Ureter (tissue), 1 donor: ENCODE measurements around the gene THOC7. TPM values are rescaled to one million over a fixed set of nuclear protein-coding genes. Genes with fewer than 3 reads are reported as not detected.

Experiments
- DNase-seq: peaks from one replicate; pipeline ENCODE4 v3.0.0-alpha.2; 2020; ENCODE audit warnings: low spot score
- total RNA-seq: library from RNA; stranded (reverse); gene quantifications from one replicate; pipeline ENCODE4 v1.2.4, GENCODE V29; 2023
- donor health status: DM: yes; HTN: yes; CAD: no.

THOC7 gene
- total RNA-seq, 1 donor from 2014 or later, result 69.0 TPM

DNA sequence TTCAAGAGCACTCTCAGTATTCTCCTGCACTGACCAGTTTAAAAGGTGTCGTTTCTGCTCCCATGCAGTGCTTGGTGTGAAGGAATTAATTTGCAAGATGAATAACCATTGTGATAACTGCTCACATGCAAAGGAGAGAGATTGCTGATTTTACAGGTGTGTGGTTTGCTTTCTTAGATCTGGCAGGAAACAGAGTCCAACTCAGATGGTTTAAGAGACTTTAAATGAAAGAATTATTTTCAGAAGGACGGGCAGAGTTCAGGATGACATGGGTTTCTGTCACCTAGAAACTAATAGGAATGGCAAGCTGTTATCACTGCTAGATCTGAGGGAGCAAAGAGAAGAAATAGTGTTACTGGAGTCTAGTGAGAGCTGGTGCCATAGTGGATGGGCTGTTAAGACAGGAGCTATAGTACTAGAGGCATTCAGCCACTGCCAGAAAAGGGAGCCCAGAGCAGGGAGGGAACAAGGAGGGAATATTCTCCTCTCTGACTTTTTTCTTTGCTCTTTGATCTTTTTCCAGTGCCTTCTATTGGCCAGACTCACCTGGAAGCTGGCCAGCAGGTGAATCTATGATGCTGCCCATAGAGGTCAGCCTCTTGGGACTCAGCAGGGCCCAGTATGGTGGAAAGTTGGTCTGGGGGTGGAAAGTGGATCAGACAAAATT is 14.9 kb upstream of the THOC7 start:
- DNase-seq, result no peak

DNA sequence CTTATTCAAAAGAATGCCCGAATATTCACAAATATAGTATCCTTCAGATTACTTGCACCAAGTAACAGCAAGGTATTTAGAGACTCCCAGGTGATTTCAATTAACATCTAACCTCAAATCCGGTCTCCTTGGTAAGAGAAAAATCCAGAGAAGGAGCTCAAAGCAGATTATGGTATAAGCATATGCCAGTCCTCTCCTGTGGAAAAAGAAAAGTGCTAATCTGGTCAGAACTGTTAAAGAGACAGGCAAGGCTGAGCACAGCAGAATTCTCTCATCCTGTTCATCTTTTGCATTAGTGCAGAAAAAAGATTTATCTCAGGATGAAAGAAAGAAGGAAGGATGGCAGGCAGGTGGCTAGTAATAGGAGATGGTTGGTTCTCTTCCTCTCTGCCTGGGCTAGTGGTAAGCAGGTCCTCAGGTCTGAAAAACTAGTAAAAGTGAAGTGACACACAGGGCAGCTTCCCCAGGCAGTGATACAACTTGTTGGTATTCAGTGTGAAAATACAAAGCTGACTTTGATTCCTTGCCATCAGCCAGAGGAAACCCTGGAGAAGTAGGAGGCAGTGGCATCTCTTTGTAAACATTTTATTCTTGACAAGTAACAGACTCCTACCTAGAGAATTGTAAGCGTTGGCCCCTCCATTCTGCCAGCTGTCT is 14.3 kb upstream of the THOC7 start:
- DNase-seq, result no peak

DNA sequence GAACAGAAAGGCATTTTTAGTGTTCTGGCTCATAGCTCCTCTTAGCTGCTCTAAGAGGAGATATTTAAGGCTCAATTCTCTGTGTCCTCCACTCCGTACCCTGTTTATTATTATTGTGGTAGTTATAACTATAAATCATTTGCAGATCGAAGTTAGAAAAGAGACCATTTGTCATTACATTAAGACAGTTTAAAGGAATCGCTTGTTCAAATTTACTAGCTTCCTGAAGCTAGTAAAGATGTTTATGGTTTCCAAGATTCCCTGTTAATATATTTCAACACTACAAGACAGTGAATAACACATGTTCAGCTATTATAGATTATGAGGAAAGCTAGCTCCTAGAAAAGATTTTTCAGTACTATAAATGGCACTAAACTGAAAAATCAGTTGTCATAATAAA is 12.7 kb upstream of the THOC7 start:
- DNase-seq, result no peak

DNA sequence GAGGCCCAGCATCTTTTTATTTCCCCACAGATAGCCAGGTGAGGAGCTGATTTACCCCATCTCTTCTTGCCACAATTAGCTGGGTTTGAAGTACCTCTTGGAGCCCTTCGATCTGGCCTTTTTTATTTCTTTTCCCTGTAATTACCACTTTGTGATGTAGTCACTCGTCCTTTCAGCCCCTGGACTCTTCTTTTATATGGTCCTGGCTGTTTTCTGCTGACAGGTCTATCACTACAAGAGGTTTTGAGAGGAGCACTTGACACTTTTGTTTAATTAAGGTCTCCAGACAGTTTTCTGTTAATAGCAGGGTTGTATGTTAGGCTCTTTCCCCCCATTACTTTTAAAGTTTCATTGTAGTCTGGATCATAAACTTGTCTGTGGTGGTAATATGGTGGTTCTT is 11.9 kb upstream of the THOC7 start:
- DNase-seq, result no peak

DNA sequence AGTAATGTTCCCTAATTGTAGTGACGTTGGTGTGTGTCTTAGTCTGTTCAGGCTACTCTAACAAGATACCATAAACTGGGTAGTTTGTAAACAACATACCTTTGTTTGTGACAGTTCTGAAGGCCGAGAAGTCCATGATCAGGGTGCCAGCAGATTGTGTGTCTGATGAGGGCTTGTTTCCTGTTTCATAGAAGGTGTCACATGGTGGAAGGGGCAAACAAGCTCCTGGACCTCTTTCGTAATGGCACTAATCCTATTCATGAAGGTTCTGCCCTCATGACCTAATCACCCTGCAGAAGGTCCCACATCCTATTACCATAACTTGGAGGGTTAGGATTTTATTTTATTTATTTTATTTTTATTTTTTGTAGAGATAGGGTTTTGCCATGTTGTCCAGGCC is 11.2 kb upstream of the THOC7 start:
- DNase-seq, result no peak

DNA sequence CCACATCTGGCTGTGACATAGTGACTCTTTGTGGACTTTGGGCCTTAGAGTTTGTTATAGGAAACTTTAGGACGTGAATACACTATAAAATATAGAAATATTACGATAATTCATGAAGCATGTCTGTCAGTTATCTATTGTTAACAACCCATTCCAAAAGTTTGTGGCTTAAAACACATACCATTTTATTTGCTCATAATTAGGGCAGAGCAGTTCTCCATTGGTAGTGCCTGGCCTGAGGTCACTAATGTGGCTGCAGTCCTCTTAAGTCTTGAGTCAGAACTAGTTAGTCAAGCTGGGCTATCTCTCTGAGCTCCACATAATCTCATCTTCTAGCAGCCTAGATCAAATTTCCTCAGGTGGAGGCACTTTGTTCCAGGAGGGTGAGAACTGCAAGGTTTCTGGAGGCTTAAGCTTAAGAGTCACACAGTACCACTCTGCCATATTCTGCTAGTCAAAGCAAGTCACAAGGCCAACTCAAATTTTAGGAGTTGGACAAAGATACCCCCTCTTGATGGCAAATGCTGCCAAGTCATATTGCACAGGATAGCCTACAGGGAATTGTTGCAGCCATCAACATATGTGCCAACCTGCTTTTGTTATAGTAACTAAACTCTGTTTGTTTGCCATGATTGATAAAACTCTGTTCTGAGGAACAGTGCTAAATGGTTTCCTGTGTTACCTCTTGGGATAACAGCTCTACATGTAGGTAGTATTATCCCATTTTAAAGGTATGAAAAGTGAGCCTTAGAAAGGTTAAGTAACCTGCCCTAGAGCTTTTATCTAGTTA is 8.7 kb upstream of the THOC7 start:
- DNase-seq, result no peak

DNA sequence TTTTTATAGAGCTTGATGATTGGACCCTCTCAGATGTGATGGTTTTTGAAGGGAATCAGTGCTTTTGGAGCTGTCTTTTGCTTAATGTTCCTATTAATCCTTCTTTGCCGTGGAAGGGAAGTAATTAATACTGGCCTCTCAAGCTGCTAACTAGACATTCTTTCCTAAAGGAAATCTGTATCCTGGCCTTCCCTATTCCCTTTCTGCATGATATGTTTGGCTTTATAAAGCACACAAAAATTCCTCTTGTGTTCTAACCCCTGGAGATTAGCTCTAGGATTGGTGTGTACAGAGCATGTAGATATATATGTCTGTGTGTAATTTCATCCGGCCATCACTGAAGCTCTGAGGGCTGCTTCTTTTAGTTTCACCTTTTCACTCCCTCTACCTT is 7.0 kb upstream of the THOC7 start:
- no peak for DNase-seq

DNA sequence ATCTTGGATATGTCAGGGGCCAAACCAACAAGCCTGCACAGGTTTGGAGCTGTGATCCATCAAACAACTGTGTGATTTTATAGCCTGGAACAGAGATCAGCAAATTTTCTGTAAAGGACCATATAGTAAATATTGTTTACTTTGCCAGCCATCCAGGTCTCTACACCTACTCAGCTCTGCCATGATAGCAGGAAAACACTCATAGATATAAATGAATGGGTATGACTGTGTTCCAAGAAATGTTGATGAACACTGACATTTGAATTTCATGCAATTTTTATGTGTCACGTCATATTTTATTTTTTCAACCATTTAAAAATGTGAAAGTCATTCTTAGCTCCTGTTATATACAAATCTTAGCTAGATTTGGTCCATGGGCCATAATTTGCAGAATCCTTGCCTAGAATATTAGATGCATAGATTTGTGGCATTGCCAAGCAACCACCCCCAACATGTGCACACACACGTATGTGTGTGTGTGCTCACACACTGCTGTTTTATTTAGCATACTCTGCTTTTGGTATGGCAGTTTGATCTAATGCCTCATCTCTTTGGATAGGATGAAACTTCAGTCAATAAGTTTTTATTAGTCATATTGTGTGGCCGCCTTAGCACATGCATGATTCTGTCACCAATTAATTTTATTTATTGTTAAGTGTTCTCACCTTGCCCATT is 6.5 kb upstream of the THOC7 start:
- no peak for DNase-seq

DNA sequence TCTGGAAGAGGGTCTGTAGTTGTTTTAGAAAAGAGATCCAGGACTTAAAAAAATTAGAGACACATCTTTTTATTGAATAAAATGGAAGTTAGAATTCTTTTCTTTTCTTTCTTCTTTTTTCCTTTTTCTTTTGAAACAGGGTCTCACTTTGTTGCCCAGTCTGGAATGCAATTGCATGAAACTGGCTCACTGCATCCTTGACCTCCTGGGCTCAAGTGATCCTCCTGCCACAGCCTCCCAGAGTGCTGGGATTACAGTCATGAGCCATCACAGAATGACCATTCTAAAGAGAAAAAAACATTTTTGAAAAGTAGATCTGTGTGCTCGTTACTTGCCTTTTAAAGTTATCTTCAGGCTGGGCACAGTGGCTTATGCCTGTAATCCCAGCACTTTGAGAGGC is 3.6 kb upstream of the THOC7 start:
- DNase-seq, result no peak

DNA sequence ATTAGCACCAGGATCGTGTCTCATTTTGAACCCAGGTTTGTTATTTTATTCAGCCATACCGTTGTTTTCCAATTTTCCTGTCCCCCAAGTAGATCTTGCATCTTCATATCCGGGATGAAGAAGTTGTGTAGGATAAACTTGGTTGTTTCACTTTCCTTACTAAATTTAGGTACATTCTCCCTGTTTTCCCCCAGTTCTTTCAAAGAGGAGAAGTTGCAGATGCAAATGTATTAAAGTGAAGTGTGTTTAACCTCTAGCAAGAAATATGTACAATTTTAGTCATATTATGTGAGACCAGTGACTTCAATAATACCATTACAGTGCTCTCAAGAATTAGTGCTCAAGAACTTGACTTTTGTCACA is 1.3 kb upstream of the THOC7 start:
- DNase-seq, result no peak

DNA sequence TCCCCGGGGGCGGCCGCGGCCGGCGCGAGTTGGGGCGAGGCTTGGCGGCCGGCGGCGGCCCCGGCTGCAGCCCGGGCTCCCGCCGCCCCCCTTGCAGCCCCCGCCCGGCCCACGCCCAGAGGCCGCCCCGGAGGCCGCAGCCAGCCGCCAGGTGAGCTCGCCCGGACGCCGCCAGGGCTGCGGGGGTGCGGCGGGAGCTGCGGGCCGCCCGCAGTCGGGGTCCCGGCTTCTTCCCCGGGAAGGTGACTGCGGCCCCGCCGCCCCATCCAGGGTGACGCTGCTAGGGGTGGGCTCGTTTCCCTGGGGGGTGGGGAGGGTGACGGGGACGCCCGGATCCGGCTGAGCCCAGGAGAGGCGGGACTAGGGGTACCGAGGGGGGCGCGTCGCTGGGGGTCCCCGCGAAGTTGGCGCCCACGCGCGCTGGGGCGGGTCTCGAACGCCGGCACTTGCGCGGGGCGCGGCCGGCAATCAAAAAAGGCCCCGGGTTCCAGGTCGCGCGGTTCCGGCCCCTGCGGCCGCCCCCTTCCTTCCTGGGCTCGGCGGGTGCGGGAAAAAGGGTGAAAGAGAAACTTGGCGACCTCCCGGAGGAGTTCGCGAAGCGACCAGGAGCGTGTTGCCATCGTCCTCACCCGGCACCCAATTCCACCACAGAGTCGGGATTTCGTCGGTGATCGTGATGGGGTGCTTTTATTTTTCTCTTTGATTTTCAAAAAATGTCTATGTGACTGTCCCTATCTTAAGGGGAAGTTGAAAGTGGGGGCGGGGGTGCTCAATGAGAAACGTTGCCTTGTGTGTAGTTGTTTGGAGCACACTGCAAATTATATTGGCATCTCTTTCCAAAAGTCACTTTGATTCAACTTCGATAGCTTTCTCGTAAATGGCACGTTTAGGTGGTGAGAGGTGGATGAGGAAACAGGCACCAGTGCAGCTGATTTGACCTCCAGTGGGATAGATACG is 681 bp upstream of the THOC7 start:
- DNase-seq, result peak; percentile 52

DNA sequence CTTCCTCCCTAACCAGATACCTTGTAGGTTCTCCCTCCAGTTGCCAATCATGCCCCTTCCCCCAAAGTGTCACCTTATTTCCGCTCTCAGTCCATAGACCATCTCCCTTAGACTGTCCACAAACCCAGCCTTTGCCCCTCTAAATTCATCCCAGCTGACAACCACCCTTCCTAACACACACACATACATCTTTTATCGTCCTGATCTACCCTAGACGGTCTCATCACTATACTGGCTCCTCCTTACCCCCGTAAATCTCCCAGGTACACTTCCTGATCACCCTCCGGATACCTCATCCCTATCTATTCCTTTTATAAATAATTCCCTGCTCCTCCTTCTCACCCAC is 828 bp downstream of the THOC7 start:
- no peak for DNase-seq

DNA sequence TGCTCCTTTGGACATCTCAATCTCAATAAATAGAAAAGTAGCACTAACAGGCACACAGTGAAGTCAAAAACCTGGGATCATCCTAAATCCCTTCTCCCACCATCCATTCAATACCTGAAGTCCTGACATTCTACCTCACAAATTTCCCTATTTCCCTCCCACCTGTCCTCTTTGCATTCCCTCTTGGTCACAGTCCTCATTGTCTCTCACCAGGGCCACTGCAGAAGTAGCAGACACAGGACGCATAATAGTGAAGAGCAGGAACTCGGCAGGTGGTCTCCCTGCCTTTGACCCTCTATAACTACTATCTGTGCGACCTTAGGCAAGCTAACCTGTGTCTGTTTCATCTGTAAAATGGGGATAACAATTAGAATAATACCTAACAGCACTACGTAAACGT is 2.3 kb downstream of the THOC7 start:
- no peak for DNase-seq

DNA sequence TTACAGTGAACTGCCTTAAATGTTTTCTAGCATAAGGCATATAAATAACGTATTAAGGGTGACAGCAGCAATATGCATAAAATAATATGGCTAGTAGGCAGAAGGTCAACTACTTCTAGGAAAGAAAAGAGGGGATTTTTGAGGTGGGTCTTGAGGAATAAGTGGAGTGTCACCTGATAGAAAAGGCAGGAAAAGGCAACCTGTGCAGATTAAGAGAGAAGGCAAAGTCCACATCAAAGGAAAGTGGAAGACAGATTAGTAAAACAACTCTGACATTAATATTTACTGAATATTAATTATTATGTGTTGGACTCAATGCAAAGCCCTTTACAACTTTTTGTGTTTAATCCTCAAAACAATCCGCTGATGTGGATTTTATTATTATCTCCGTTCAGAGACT is 2.8 kb downstream of the THOC7 start:
- no peak for DNase-seq

DNA sequence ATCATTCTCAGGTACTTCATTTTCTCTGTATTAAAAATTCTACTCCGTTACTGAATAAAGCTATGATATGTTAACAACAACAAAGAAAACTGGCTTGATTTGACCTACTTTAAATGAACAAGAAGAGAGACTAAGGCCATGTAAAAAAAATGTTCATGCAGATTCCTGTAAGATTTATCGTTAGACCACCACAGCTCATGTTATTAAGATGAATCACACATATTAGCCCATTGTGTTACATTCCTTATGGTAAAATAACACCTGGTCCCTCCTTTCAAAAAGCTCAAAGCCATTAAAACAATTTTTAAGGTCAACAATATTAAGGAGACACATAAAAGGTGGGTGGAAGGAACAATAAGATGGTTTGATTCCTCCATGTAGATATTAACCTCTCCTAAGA is 6.3 kb downstream of the THOC7 start:
- no peak for DNase-seq

DNA sequence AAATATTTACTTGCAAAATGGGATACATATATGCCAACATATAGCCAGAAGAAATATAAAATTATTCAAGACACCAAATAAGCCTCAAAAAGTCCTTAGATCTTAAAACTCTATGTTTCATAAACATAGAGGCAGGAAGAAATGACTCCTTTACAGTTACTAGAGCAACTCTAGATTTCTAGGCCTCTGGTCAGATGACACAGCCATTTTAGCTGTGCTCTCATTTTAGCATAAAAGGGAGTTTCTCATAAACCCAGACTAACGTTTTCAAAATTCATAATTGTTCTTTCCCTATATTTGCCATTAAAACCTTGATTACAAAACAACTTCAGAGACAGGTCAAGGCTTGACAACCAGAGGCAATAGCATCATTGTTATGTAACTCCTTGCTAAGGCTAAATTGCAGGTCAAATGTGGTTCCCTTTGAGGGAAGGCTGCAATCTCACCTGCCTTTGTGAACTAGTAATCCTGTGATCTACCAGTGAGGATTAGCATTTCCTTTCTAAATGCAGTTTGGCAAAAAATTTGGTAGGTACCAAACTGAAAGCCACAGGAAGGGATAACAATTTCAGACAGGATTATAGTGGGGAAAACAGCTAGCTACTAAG is 8.2 kb downstream of the THOC7 start:
- no peak for DNase-seq

DNA sequence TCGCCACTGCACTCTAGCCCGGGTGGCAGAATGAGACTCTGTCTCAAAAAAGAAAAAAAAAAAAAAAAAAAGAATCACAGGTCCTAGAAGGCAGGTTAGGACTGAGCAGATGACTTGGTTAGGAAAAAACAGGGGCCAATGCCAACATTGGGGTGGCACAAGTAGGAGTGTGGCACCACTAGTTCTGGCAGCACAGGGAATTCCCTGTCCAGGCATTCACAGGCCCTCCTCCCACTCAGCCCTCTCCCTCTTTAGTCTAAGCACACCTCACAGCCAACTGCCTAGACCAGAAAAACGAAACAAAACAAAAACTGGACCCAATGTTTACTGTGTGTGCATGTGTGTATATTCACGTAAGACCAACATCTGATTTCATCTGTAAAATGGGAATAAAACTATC is 10.5 kb downstream of the THOC7 start:
- DNase-seq, result no peak

DNA sequence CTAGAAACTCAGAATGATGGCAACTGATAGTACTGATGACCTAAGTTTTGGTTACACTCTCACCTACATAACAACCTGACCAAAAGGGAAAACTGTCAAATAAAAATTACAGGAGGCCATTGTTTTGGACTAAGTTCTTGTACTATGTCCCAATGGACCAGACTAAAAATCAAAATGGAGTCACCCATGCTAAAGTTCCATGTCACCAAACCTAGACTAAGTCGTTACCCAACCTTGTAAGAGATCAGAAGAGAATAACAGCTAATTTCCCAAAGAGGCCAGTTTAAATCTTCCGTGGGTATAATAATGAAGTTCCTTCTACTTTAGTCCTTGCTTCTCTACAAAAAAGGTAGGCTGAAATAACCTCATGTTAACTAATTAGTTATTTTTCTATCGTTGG is 12.3 kb downstream of the THOC7 start:
- no peak for DNase-seq

DNA sequence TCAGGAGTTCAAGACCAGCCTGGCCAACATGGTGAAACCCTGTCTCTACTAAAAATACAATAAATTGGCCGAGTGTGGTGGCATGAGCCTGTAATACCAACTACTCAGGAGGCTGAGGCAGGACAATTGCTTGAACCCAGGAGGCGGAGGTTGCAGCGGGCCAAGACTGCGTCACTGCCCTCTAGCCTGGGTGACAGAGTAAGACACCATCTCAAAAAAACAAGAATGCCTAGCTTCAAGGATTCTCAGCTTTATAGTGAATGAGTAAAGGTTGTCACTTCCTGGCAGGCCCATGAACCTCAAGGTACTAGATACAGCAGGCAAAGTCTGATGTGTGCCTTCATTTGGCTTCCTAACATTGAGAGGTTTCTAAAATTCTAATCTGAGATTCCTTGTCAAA is 14.4 kb downstream of the THOC7 start:
- DNase-seq, result no peak

DNA sequence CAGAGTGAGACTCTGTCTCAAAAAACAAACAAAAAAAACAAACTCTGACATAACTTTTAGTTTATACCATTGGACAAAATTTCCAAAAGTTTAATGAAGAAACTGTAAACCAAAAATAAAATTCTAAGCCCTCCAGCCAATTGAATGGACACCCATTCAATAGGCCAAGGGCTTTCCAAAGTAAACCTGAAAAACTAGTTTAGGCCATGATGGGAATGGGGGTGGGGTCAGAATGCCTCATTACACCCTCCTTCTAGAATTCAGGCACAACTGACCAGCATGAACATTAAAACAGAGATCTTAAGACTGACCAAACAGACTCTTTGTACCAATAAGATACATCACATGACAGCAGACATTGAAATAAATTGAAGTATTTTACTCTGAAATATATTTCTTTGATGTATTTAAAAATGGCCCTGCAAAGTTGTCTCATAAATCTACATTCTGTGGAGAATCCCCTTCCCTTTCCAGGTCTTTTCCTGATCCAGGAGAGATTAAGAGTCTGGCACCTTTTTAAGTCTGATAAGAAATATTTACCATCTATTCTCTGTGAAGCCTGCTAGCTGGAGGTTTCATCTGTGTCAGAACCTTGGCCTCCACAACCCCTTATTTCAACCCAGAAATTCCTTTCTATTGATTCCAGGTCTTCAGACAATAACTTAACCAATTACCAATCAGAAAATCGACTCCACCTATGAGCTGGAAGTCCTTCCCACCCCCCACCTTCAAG is 15.7 kb downstream of the THOC7 start:
- no peak for DNase-seq

DNA sequence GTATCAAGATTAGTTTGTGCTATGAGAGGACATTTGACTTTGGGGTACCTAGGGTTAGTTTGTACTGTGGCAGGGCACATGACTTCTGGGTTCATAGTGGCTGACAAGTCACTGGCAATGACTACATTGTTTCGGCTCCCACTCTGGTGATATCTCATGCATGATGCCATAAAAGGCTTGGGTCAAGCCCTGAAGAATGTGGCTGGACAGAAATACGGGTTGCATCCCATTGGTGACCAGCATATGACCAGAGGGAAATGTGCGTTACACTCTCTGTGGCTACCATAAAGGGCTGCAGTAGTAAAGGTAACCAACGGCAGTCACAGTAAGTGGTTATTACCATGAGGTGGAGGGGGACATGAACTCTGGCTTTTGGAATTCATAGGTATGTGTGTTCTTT is 18.4 kb downstream of the THOC7 start:
- no peak for DNase-seq
